Subcutaneous adipose tissue (tissue), 4 donors: Measurements from ENCODE around the gene CHST9. TPM values are rescaled to one million over a fixed set of nuclear protein-coding genes. Genes with fewer than 3 reads are reported as not detected.

ENCODE experiments used
- total RNA-seq, 4 donors: library from RNA; depleted of rRNA; stranded (reverse); fragments of >200 nt; gene quantifications; one replicate each; pipeline ENCODE4 v1.1.0, GENCODE V29; 2016
- TF ChIP-seq, protein P1 (sequence below): fragments of 450-650 bp; IDR thresholded peaks from one replicate; pipeline ENCODE4 v1.5.1; 2016; ENCODE audit warnings: low read depth, mild to moderate bottlenecking, control low read depth, antibody characterized with exemption, moderate library complexity

Gene CHST9, protein sequence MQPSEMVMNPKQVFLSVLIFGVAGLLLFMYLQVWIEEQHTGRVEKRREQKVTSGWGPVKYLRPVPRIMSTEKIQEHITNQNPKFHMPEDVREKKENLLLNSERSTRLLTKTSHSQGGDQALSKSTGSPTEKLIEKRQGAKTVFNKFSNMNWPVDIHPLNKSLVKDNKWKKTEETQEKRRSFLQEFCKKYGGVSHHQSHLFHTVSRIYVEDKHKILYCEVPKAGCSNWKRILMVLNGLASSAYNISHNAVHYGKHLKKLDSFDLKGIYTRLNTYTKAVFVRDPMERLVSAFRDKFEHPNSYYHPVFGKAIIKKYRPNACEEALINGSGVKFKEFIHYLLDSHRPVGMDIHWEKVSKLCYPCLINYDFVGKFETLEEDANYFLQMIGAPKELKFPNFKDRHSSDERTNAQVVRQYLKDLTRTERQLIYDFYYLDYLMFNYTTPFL
- not detected for total RNA-seq

DNA sequence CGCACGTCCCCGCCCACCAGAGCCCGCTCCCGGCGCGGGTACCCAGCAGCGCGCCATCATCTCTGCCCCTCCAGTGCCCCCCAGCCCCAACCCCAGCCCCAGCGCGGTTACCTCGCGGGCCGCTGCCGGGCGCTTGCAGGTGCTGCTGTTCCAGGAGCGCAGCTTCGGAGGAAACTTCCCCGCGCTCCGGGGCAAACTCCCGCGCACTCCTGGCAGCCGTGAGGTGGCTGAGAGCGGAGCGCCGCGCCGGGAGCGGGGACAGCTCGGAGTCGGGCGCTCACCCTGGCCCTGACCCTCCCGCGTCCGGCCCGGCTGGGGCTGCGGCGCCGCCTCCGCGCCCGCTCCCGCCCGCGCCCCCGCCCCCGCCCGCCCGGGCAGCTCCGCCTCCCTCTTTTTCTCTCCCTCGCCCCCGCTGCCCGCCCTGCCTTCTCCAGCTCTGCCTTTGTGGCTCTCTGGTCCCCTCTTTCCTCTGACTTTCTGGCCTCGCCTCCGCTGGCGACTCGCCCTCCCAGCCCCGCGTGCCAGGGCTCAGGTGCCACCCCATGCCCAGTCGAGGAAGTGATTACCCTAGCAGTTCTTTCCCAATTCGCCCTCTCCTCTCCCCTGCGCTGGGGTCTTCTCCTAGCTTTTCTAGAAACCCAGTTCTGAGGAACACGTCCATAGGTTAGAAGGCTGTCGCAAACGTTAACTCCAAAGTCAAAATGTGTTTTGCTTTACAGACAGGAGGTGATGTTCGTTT, at the start of gene CHST9:
TSS of gene CHST9 (minus strand) at position 284 of the 739 bp plus-strand sequence. CDS start 42,499 bp downstream, outside the sequence.
- TF ChIP-seq, protein P1, sequence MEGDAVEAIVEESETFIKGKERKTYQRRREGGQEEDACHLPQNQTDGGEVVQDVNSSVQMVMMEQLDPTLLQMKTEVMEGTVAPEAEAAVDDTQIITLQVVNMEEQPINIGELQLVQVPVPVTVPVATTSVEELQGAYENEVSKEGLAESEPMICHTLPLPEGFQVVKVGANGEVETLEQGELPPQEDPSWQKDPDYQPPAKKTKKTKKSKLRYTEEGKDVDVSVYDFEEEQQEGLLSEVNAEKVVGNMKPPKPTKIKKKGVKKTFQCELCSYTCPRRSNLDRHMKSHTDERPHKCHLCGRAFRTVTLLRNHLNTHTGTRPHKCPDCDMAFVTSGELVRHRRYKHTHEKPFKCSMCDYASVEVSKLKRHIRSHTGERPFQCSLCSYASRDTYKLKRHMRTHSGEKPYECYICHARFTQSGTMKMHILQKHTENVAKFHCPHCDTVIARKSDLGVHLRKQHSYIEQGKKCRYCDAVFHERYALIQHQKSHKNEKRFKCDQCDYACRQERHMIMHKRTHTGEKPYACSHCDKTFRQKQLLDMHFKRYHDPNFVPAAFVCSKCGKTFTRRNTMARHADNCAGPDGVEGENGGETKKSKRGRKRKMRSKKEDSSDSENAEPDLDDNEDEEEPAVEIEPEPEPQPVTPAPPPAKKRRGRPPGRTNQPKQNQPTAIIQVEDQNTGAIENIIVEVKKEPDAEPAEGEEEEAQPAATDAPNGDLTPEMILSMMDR: no peak

DNA sequence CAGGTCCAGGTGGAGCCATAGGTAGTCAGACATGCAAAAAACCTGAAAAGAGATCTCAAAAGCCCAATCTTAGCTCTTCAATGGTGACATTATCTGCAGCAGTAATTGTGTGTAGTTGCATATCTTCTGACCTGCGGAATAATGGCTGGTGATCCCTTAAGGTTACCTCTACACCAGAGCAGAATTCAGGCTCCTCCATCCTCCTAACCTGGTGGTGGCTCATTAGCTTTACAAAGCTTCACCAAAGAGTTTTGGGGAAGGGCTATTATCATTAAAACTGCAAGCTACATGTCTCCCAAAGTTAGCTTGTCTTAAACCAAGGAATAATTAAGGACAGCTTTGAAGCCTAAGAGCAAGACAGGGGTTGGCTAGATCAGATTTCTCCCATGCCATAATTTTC, 42.6 kb upstream of the CHST9 start:
- TF ChIP-seq, protein P1: no peak

DNA sequence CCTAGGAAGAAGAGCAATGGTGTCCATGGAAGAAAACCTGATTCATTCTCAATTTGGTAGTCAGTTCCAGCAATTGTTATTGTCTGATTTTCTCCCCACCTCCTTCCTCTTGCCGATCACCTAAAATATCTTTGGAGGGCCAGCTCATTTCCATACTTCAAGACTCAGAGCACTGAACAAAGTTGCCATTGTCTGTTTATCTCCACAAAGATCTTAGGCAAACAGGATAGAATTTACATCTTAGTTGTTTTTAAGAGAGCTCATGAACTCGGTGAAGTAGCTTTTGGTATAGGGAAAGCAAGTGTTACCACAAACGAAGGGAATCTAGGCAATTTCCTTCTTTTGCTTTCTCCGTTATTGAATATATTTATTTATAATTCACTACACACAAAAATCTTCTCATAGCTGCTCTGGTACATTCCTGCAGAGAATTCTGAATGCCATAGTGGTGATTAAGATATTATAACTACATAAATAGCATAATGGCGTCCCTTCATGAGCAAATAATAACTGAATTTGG, 41.5 kb upstream of the CHST9 start:
- TF ChIP-seq, protein P1: no peak

DNA sequence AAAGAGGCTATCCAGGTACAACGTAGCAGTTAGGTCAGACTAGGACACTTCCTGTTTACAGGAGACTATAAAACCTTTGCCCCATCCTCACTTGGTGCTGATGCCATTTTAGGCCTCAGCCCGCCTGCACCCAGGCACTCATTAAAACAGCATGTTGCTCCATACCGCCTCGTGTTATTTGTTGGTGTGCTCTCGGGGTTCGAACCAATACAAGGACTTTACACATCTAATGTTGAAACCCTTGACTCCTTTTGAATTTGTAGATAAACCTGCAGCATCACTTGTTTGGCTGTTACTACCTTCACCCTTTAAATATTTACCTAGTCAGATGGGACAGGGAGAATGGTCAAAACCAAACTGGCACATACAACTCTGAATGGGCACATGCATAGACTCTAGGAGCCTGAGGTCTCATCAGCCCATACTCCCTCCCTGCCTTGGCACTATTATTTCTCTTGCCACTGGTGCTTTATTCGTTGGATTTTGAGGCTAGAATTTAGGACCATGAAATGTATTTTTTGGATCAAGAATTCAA, 40.9 kb upstream of the CHST9 start:
- TF ChIP-seq, protein P1: no peak

DNA sequence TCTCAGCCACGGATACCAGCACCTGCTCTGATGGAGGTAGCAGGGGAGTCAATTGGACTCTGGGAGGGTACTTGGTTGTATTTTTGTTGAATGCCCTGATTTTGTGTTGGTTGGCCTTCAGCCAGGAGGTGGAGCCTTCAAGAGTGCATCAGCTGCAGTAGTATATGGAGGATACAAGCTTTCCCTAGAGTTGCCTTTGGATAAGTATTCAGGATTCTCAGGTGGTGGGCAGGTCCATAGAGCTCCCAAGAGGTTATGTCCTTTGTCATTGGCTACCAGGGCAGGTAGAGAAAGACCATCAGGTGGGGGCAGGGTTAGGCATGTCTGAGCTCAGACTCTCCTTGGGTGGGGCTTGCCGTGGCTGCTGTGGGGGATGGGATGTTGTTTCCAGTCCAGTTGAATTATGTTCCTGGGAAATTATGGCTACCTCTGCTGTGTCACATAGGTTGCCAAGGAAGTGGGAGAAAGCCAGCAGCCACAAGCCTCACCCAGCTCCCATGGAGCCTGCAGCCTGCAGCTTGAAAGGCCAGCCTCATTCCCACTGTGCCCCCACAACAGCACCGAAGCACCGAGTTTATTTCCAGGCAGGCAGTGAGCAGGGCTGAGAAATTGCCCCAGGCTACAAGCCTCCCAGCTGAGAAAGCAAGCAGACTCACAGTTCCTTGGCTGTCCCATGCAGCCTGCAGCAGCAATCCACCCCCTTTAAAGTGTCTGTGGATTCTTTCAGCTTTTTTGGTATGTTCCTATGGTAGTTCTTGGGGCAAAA, 38.6 kb upstream of the CHST9 start:
- TF ChIP-seq, protein P1: no peak

DNA sequence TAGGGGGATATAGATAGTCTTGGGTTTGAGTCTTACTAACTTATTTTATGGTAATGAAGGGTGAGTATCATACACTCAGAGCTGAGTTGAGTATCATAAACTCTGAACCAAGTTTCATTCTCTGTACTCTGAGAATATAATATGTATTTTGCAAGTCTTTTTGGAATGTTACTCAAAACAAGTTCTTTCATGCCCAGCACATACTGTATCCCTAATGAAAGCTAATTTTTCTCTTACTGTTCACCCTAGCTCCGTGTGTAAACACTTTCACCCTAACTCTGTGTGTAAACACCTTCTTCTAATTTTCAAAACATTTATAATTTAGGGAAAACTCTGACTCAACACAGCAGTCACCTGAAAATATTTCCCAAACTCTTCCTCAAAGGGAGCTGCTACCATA, 29.7 kb upstream of the CHST9 start:
- TF ChIP-seq, protein P1: no peak
